Tibial nerve (tissue), 4 donors: Measurements from ENCODE around the gene SIAH3.

ENCODE experiments used
- CTCF ChIP-seq, 5 experiments: fragments of 200-600 bp in 3 of 5; fragments of 450-650 bp in 2 of 5; sonication (generic) in 3 of 5; IDR thresholded peaks; one replicate each; pipeline ENCODE4 v1.5.1; 2016 to 2019; ENCODE audit warnings: antibody characterized with exemption in 5 of 5, mild to moderate bottlenecking in 3 of 5, moderate library complexity in 2 of 5
- EP300 ChIP-seq, 2 donors: sonication (generic); formaldehyde crosslinking; IDR thresholded peaks; one replicate each; pipeline ENCODE4 v1.6.1; 2017; ENCODE audit warnings: antibody characterized with exemption in 2 of 2, mild to moderate bottlenecking in 1 of 2
- POLR2A ChIP-seq, 2 donors: fragments of 450-650 bp; IDR thresholded peaks; one replicate each; pipeline ENCODE4 v1.6.1; 2017; ENCODE audit warnings: antibody characterized with exemption in 2 of 2, mild to moderate bottlenecking in 2 of 2, moderate library complexity in 2 of 2

DNA sequence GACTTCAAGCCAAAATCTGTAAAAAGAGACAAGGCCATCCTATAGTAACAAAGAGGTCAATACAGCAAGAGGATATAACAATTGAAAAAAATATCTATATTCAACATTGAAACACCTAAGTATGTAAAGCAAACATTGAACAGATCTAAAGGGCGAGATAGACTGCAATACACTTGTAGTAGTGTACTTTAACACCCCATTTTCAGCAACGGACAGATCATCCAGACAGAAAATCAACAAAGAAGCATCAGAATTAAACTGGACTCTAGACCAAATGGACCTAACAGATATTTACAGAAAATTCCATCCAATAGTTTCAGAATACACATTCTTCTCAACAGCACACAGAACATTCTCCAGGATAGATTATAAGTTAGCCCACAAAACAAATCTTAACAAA is 28.7 kb upstream of the SIAH3 start:
- TF ChIP-seq POLR2A (IDR thresholded peaks at IDR 0.05) (no peak), CTCF (IDR thresholded peaks at IDR 0.05) (no peak), EP300 (IDR thresholded peaks at IDR 0.05) (no peak)
